Astrocyte (in vitro differentiated cells and primary cell): ENCODE measurements around the gene DSC1. TPM values are rescaled to one million over a fixed set of nuclear protein-coding genes. Genes with fewer than 3 reads are reported as not detected.
A peak's percentile ranks its signal among the peaks of the same experiment; 100 is the strongest.

Experiments
- DNase-seq: peaks from one replicate; pipeline ENCODE4 v3.0.0-alpha.2; 2010; ENCODE audit warnings: low read depth
- FAIRE-seq: peaks from 2 replicates; lab custom pipeline; 2011; peaks lifted over from hg19 to GRCh38; lab: Jason Lieb, UNC
- H2AFZ ChIP-seq: 2 replicates; pipeline ENCODE4 v1.6.0; 2012; ENCODE audit warnings: low read depth, low read length, inconsistent platforms
- H3K27ac ChIP-seq: 2 replicates; pipeline ENCODE4 v1.5.1; 2011; ENCODE audit warnings: low read depth, low read length, inconsistent platforms
- H3K27me3 ChIP-seq: 2 replicates; pipeline ENCODE4 v1.6.0; 2011; ENCODE audit warnings: low read length, inconsistent platforms; ENCODE audit not compliant: insufficient read depth
- H3K36me3 ChIP-seq: 2 replicates; pipeline ENCODE4 v1.5.1; 2011; ENCODE audit warnings: low read length, inconsistent platforms; ENCODE audit not compliant: insufficient read depth
- H3K4me1 ChIP-seq: 2 replicates; pipeline ENCODE4 v1.5.1; 2011; ENCODE audit warnings: low read length, inconsistent platforms; ENCODE audit not compliant: insufficient read depth
- H3K4me2 ChIP-seq: 2 replicates; pipeline ENCODE4 v1.6.0; 2012; ENCODE audit warnings: low read length, inconsistent platforms
- H3K4me3 ChIP-seq: 2 replicates; pipeline ENCODE4 v1.5.1; 2011; ENCODE audit warnings: low read depth, mild to moderate bottlenecking, low read length, inconsistent platforms; ENCODE audit not compliant: insufficient read depth
- H3K79me2 ChIP-seq: 2 replicates; pipeline ENCODE4 v1.6.0; 2012; ENCODE audit warnings: mild to moderate bottlenecking, low read length, inconsistent platforms; ENCODE audit not compliant: insufficient read depth
- H3K9ac ChIP-seq: 2 replicates; pipeline ENCODE4 v1.6.0; 2012; ENCODE audit warnings: mild to moderate bottlenecking, low read length, inconsistent platforms
- H3K9me3 ChIP-seq: 2 replicates; pipeline ENCODE4 v1.5.1; 2012; ENCODE audit warnings: low read depth, mild to moderate bottlenecking, low read length, inconsistent platforms; ENCODE audit not compliant: insufficient read depth
- H4K20me1 ChIP-seq: 2 replicates; pipeline ENCODE4 v1.6.0; 2012; ENCODE audit warnings: low read length, inconsistent platforms; ENCODE audit not compliant: insufficient read depth
- H3K27ac Mint-ChIP-seq: one replicate; pipeline ENCODE4 v1.8.0; 2021; ENCODE audit warnings: mild to moderate bottlenecking, mixed read lengths; ENCODE audit not compliant: unreplicated experiment
- H3K27me3 Mint-ChIP-seq: one replicate; pipeline ENCODE4 v1.8.0; 2021; ENCODE audit warnings: low read depth, mixed read lengths; ENCODE audit not compliant: unreplicated experiment
- H3K36me3 Mint-ChIP-seq: one replicate; pipeline ENCODE4 v1.8.0; 2021; ENCODE audit warnings: low read depth, mixed read lengths; ENCODE audit not compliant: unreplicated experiment
- H3K4me1 Mint-ChIP-seq: one replicate; pipeline ENCODE4 v1.8.0; 2021; ENCODE audit warnings: low read depth, mixed read lengths; ENCODE audit not compliant: unreplicated experiment
- H3K4me3 Mint-ChIP-seq: one replicate; pipeline ENCODE4 v1.8.0; 2021; ENCODE audit warnings: mild to moderate bottlenecking, moderate library complexity, mixed read lengths; ENCODE audit not compliant: unreplicated experiment
- H3K9me3 Mint-ChIP-seq: one replicate; pipeline ENCODE4 v1.8.0; 2021; ENCODE audit warnings: mild to moderate bottlenecking, mixed read lengths; ENCODE audit not compliant: unreplicated experiment
- CTCF ChIP-seq: IDR thresholded peaks from 2 replicates; pipeline ENCODE4 v1.5.1; 2011; ENCODE audit warnings: low read depth, mild to moderate bottlenecking, inconsistent platforms, low read length, moderate library complexity; ENCODE audit not compliant: insufficient read depth
- EZH2 ChIP-seq: IDR thresholded peaks from 2 replicates; pipeline ENCODE4 v1.6.1; 2012; ENCODE audit warnings: mild to moderate bottlenecking, low read length, inconsistent platforms; ENCODE audit not compliant: insufficient read depth
- total RNA-seq: library from RNA; stranded (reverse); gene quantifications from 2 replicates; pipeline ENCODE4 v1.2.1, GENCODE V29; 2021

Gene DSC1
- total RNA-seq, 1 donor from 2014 or later: 0.18 TPM

- Histone ChIP-seq H3K4me2 (no peak overlapping the region), H3K27ac (no peak overlapping the region), H2AFZ (no peak overlapping the region), H3K4me1 (no peaks in the 10 kb centered on the region), H3K27me3 (no peaks in the 10 kb centered on the region), H3K79me2 (no peaks in the 10 kb centered on the region), H4K20me1 (no peaks in the 10 kb centered on the region), H3K36me3 (no peaks in the 10 kb centered on the region), H3K9me3 (no peaks in the 10 kb centered on the region), H3K4me3 (no peak overlapping the region), H3K9ac (no peak overlapping the region)
- Mint-ChIP-seq H3K4me3 (no peak overlapping the region), H3K4me1 (peaks cover 17% of the 10 kb centered on the region), H3K27me3 (no peaks in the 10 kb centered on the region), H3K36me3 (no peaks in the 10 kb centered on the region), H3K9me3 (no peaks in the 10 kb centered on the region), H3K27ac (no peak overlapping the region)
- no peak for FAIRE-seq
- no peak for DNase-seq
- TF ChIP-seq EZH2 (no peak), CTCF (no peak)
These were observed 41.1 kb upstream of the DSC1 start for GRCh38 chr18:31203794-31204148.

GRCh38 chr18:31203096-31203793 lies 40.6 kb upstream of the DSC1 start:
- H3K27me3 ChIP-seq: no peaks in the 10 kb centered on the region
- H3K4me3 ChIP-seq: no peak overlapping the region
- no peak overlapping the region for H2AFZ ChIP-seq
- no peaks in the 10 kb centered on the region for H3K4me1 ChIP-seq
- H3K36me3 ChIP-seq: no peaks in the 10 kb centered on the region
- H3K79me2 ChIP-seq: no peaks in the 10 kb centered on the region
- Mint-ChIP-seq H3K4me3 (no peak overlapping the region), H3K4me1 (peaks cover 17% of the 10 kb centered on the region), H3K9me3 (no peaks in the 10 kb centered on the region), H3K27ac (no peak overlapping the region), H3K36me3 (no peaks in the 10 kb centered on the region), H3K27me3 (no peaks in the 10 kb centered on the region)
- TF ChIP-seq CTCF (no peak), EZH2 (no peak)
- no peak overlapping the region for H3K27ac ChIP-seq
- no peaks in the 10 kb centered on the region for H4K20me1 ChIP-seq
- DNase-seq (no peak), FAIRE-seq (no peak)
- H3K9ac ChIP-seq: no peak overlapping the region
- no peaks in the 10 kb centered on the region for H3K9me3 ChIP-seq
- no peak overlapping the region for H3K4me2 ChIP-seq

- Mint-ChIP-seq H3K9me3 (no peaks in the 10 kb centered on the region), H3K4me1 (peaks cover 13% of the 10 kb centered on the region), H3K36me3 (no peaks in the 10 kb centered on the region), H3K4me3 (no peak overlapping the region), H3K27ac (peak overlapping the region; percentile 53), H3K27me3 (no peaks in the 10 kb centered on the region)
- no peaks in the 10 kb centered on the region for H3K4me1 ChIP-seq
- no peak overlapping the region for H2AFZ ChIP-seq
- H3K79me2 ChIP-seq: no peaks in the 10 kb centered on the region
- peak; percentile 37 for FAIRE-seq
- H3K4me3 ChIP-seq: no peak overlapping the region
- H3K4me2 ChIP-seq: no peak overlapping the region
- no peak overlapping the region for H3K9ac ChIP-seq
- TF ChIP-seq EZH2 (no peak), CTCF (no peak)
- no peaks in the 10 kb centered on the region for H3K36me3 ChIP-seq
- H3K27me3 ChIP-seq: no peaks in the 10 kb centered on the region
- H3K9me3 ChIP-seq: no peaks in the 10 kb centered on the region
- peak; percentile 23 for DNase-seq
- H4K20me1 ChIP-seq: no peaks in the 10 kb centered on the region
- H3K27ac ChIP-seq: no peak overlapping the region
These were observed 36.6 kb upstream of the DSC1 start for GRCh38 chr18:31199190-31199769.
